H1 (cell line): ENCODE measurements around the gene TLE1.

Source experiments
- BRCA1 ChIP-seq: IDR thresholded peaks from 2 replicates; pipeline ENCODE4 v1.6.1; 2012; ENCODE audit warnings: low read depth, low read length, improper control_type of control experiment
- EP300 ChIP-seq, 2 experiments: IDR thresholded peaks; 1 replicate in 1 of 2; 2 replicates in 1 of 2; pipeline ENCODE4 v1.6.1; 2011 to 2012; ENCODE audit warnings: low read depth in 2 of 2, low read length in 2 of 2, mild to moderate bottlenecking in 2 of 2, borderline replicate concordance in 1 of 2, inconsistent platforms in 1 of 2, moderate library complexity in 1 of 2
- EZH2 ChIP-seq: fragments of 200-600 bp; sonication (generic); IDR thresholded peaks from 2 replicates; pipeline ENCODE4 v1.7.1; 2012; ENCODE audit warnings: low read depth, mild to moderate bottlenecking, moderate library complexity, low read length, inconsistent platforms; ENCODE audit not compliant: severe bottlenecking
- RFX5 ChIP-seq: IDR thresholded peaks from 2 replicates; pipeline ENCODE4 v1.6.1; 2011; ENCODE audit warnings: low read depth, low read length, improper control_type of control experiment, borderline replicate concordance
- TF ChIP-seq, protein P1 (sequence below), 3 experiments: IDR thresholded peaks; 1 replicate in 2 of 3; 2 replicates in 1 of 3; pipeline versions ENCODE4 v1.5.1 to v1.6.1; 2011; ENCODE audit warnings: low read length in 3 of 3, mild to moderate bottlenecking in 3 of 3, inconsistent platforms in 2 of 3, low read depth in 1 of 3, moderate library complexity in 1 of 3; ENCODE audit not compliant: insufficient read depth in 1 of 3; ENCODE audit errors: control extremely low read depth in 1 of 3
- TF ChIP-seq, protein P2 (sequence below): IDR thresholded peaks from 2 replicates; pipeline ENCODE4 v1.6.1; 2012; ENCODE audit warnings: inconsistent platforms

DNA sequence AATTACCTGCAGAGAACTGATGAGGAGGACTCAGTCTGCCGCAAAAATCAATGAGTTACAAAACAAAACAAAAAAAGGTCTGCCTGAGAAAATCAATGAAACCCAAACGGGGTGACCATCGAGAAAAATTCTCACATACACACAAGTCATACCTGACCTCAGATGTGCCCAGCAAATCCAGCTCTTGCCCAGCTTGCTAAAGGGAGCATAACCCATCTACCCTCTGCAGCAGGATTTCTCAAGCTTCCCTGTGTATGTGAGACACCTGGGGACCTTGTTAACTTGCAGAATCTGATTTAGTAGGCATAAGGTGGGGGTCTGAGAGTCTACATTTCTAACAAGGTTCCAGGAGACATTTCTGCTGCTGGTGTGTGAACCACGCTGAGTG, 126.3 kb downstream of the TLE1 start:
- TF ChIP-seq, protein P1, sequence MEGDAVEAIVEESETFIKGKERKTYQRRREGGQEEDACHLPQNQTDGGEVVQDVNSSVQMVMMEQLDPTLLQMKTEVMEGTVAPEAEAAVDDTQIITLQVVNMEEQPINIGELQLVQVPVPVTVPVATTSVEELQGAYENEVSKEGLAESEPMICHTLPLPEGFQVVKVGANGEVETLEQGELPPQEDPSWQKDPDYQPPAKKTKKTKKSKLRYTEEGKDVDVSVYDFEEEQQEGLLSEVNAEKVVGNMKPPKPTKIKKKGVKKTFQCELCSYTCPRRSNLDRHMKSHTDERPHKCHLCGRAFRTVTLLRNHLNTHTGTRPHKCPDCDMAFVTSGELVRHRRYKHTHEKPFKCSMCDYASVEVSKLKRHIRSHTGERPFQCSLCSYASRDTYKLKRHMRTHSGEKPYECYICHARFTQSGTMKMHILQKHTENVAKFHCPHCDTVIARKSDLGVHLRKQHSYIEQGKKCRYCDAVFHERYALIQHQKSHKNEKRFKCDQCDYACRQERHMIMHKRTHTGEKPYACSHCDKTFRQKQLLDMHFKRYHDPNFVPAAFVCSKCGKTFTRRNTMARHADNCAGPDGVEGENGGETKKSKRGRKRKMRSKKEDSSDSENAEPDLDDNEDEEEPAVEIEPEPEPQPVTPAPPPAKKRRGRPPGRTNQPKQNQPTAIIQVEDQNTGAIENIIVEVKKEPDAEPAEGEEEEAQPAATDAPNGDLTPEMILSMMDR (IDR thresholded peaks at IDR 0.05; ENCODE audit: control extremely low read depth in 1 of 3, insufficient read depth in 1 of 3, low read depth in 1 of 3, low read length in 3 of 3) = no peak
- TF ChIP-seq, protein P2, sequence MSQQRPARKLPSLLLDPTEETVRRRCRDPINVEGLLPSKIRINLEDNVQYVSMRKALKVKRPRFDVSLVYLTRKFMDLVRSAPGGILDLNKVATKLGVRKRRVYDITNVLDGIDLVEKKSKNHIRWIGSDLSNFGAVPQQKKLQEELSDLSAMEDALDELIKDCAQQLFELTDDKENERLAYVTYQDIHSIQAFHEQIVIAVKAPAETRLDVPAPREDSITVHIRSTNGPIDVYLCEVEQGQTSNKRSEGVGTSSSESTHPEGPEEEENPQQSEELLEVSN = no peak
- TF ChIP-seq EP300 (IDR thresholded peaks at IDR 0.05; ENCODE audit: borderline replicate concordance in 1 of 2, low read depth in 2 of 2, low read length in 2 of 2) = no peak
- TF ChIP-seq RFX5 = no peak
- TF ChIP-seq BRCA1 = no peak
- no peak for TF ChIP-seq EZH2
